ENCODE results near the gene PTPRD.
A peak's percentile ranks its signal among the peaks of the same experiment; 100 is the strongest.

Gene PTPRD

GRCh38 chr9:8877753-8878494, 1734.9 kb downstream of the PTPRD start:
- no peak for FAIRE-seq

GRCh38 chr9:8876303-8876702, 1736.5 kb downstream of the PTPRD start:
- FAIRE-seq, result no peak

GRCh38 chr9:8874482-8874881, 1738.3 kb downstream of the PTPRD start:
- no peak for FAIRE-seq

- FAIRE-seq, result no peak
These were observed 1740.0 kb downstream of the PTPRD start for GRCh38 chr9:8872802-8873201.

GRCh38 chr9:8871796-8872445, 1740.9 kb downstream of the PTPRD start:
- no peak for FAIRE-seq

- no peak for FAIRE-seq
These were observed 1741.4 kb downstream of the PTPRD start for GRCh38 chr9:8871396-8871795.

- no peak for FAIRE-seq
These were observed 1743.0 kb downstream of the PTPRD start for GRCh38 chr9:8869812-8870211.

GRCh38 chr9:8868632-8869031, 1744.2 kb downstream of the PTPRD start:
- FAIRE-seq, result no peak

- no peak for FAIRE-seq
These were observed 1745.7 kb downstream of the PTPRD start for GRCh38 chr9:8867148-8867547.

GRCh38 chr9:8864545-8864896, 1748.3 kb downstream of the PTPRD start:
- no peak for FAIRE-seq

- no peak for FAIRE-seq
These were observed 1748.8 kb downstream of the PTPRD start for GRCh38 chr9:8863886-8864544.

- FAIRE-seq, result no peak
These were observed 1749.7 kb downstream of the PTPRD start for GRCh38 chr9:8863069-8863468.

- no peak for FAIRE-seq
These were observed 1751.9 kb downstream of the PTPRD start for GRCh38 chr9:8860925-8861324.

GRCh38 chr9:8860086-8860485, 1752.7 kb downstream of the PTPRD start:
- FAIRE-seq, result no peak

GRCh38 chr9:8859416-8859815, 1753.4 kb downstream of the PTPRD start:
- FAIRE-seq, result no peak

- FAIRE-seq, result no peak
These were observed 1754.1 kb downstream of the PTPRD start for GRCh38 chr9:8858596-8859161.

- FAIRE-seq, result no peak
These were observed 1754.7 kb downstream of the PTPRD start for GRCh38 chr9:8857926-8858595.

GRCh38 chr9:8857068-8857925, 1755.5 kb downstream of the PTPRD start:
- no peak for FAIRE-seq

GRCh38 chr9:8856396-8857067, 1756.3 kb downstream of the PTPRD start:
- no peak for FAIRE-seq

GRCh38 chr9:8855046-8855445, 1757.8 kb downstream of the PTPRD start:
- peak; percentile 89 for FAIRE-seq

GRCh38 chr9:8852301-8852864, 1760.4 kb downstream of the PTPRD start:
- FAIRE-seq, result no peak
